Hepatocyte (in vitro differentiated cells): ENCODE data around the gene NGEF. TPM values are rescaled to one million over a fixed set of nuclear protein-coding genes. Genes with fewer than 3 reads are reported as not detected.

ENCODE experiments used
- DNase-seq: peaks from one replicate; pipeline ENCODE4 v3.0.0-alpha.2; 2016; ENCODE audit warnings: low spot score
- H2AFZ ChIP-seq: fragments of 200-600 bp; sonication (generic); 2 replicates; pipeline ENCODE4 v1.6.0; 2016; ENCODE audit warnings: antibody characterized with exemption, mild to moderate bottlenecking
- H3K27ac ChIP-seq: fragments of 200-600 bp; sonication (generic); 2 replicates; pipeline ENCODE4 v1.5.1; 2016; ENCODE audit warnings: mild to moderate bottlenecking
- H3K27me3 ChIP-seq: fragments of 200-600 bp; sonication (generic); 2 replicates; pipeline ENCODE4 v1.6.1; 2016
- H3K36me3 ChIP-seq: fragments of 200-600 bp; sonication (generic); replicated peaks from 2 replicates; pipeline ENCODE4 v1.5.1; 2016; ENCODE audit warnings: low read depth; ENCODE audit not compliant: insufficient read depth
- H3K4me1 ChIP-seq: fragments of 200-600 bp; sonication (generic); 2 replicates; pipeline ENCODE4 v1.5.1; 2016; ENCODE audit warnings: mild to moderate bottlenecking, moderate library complexity; ENCODE audit not compliant: insufficient read depth
- H3K4me2 ChIP-seq: fragments of 200-600 bp; sonication (generic); 2 replicates; pipeline ENCODE4 v1.6.0; 2016
- H3K4me3 ChIP-seq: fragments of 200-600 bp; sonication (generic); 2 replicates; pipeline ENCODE4 v1.5.1; 2016; ENCODE audit warnings: mild to moderate bottlenecking
- H3K79me2 ChIP-seq: fragments of 200-600 bp; sonication (generic); 2 replicates; pipeline ENCODE4 v1.6.0; 2017; ENCODE audit warnings: mild to moderate bottlenecking
- H3K9me2 ChIP-seq: fragments of 200-600 bp; sonication (generic); replicated peaks from 2 replicates; pipeline ENCODE4 v1.6.0; 2017; ENCODE audit warnings: mild to moderate bottlenecking; ENCODE audit not compliant: insufficient read depth
- H3K9me3 ChIP-seq: fragments of 200-600 bp; sonication (generic); 2 replicates; pipeline ENCODE4 v1.5.1; 2016; ENCODE audit warnings: low read depth, mild to moderate bottlenecking
- H4K20me1 ChIP-seq: fragments of 200-600 bp; sonication (generic); 2 replicates; pipeline ENCODE4 v1.6.0; 2016; ENCODE audit warnings: mild to moderate bottlenecking; ENCODE audit not compliant: insufficient read depth, poor library complexity, severe bottlenecking
- EZH2 ChIP-seq: fragments of 200-600 bp; sonication (generic); IDR thresholded peaks from 2 replicates; pipeline ENCODE4 v1.6.1; 2016; ENCODE audit warnings: antibody characterized with exemption, mild to moderate bottlenecking, borderline replicate concordance
- EZH2phosphoT487 ChIP-seq: fragments of 200-600 bp; sonication (generic); IDR thresholded peaks from one replicate; pipeline ENCODE4 v1.6.1; 2018; ENCODE audit warnings: antibody characterized with exemption, mild to moderate bottlenecking, low read depth, moderate library complexity; ENCODE audit not compliant: unreplicated experiment, severe bottlenecking
- WGBS: methylation state at CpG from one replicate; pipeline ENCODE4 v1.1.6; 2016; ENCODE audit warnings: low lambda C conversion rate; ENCODE audit errors: missing lambda C conversion rate; 5-methylcytosine and 5-hydroxymethylcytosine counted together
- polyA plus RNA-seq: library from polyadenylated mRNA; unstranded; fragments of >200 nt; fragmentation: Nextera tagmentation; extraction: Ambion mirVana; gene quantifications from 2 replicates; pipeline ENCODE4 v1.2.1, GENCODE V29; 2016
- total RNA-seq: library from RNA; depleted of rRNA; stranded (reverse); fragments of >200 nt; gene quantifications from 2 replicates; pipeline ENCODE4 v1.2.3, GENCODE V29; 2014
- TF ChIP-seq, protein P1 (sequence below): fragments of 200-600 bp; sonication (generic); IDR thresholded peaks from 2 replicates; pipeline ENCODE4 v1.5.1; 2016; ENCODE audit warnings: antibody characterized with exemption, mild to moderate bottlenecking; ENCODE audit not compliant: poor library complexity

Gene NGEF
- total and polyA plus RNA-seq, 2 experiments from 2014 or later = 2.2 to 3.2 TPM

DNA sequence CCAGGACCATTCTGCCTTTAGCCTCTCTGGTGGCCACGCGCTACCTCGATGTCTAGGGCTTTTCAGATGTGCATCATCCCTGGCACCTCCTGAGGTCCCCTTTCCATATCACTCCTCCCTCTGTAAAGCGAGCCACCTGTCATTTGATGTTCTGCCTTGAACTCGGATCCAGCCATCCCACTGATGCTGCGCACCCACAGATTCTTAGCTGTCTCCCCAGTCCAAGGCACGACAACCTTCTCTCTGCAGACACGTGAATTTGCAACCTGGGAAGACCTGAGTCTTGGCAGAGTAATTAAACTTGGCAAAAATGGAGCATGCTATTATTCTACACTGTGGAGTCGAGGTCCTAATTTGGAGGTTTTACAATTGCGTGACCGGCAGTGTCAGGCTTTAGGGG lies 61.9 kb downstream of the NGEF start:
- Histone ChIP-seq H3K4me1 (peaks cover 3% of the 10 kb centered on the region), H3K4me3 (no peak overlapping the region), H3K79me2 (no peaks in the 10 kb centered on the region), H3K27ac (no peak overlapping the region), H3K9me3 (no peaks in the 10 kb centered on the region), H3K9me2 (no peaks in the 10 kb centered on the region), H2AFZ (no peak overlapping the region), H3K4me2 (no peak overlapping the region), H4K20me1 (no peaks in the 10 kb centered on the region), H3K36me3 (no peaks in the 10 kb centered on the region), H3K27me3 (no peaks in the 10 kb centered on the region)
- TF ChIP-seq, protein P1, sequence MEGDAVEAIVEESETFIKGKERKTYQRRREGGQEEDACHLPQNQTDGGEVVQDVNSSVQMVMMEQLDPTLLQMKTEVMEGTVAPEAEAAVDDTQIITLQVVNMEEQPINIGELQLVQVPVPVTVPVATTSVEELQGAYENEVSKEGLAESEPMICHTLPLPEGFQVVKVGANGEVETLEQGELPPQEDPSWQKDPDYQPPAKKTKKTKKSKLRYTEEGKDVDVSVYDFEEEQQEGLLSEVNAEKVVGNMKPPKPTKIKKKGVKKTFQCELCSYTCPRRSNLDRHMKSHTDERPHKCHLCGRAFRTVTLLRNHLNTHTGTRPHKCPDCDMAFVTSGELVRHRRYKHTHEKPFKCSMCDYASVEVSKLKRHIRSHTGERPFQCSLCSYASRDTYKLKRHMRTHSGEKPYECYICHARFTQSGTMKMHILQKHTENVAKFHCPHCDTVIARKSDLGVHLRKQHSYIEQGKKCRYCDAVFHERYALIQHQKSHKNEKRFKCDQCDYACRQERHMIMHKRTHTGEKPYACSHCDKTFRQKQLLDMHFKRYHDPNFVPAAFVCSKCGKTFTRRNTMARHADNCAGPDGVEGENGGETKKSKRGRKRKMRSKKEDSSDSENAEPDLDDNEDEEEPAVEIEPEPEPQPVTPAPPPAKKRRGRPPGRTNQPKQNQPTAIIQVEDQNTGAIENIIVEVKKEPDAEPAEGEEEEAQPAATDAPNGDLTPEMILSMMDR = no peak
- TF ChIP-seq EZH2 (no peak), EZH2phosphoT487 (no peak)
- 86% methylated on average over 11 of the region's 11 CpGs for WGBS
- DNase-seq = no peak

DNA sequence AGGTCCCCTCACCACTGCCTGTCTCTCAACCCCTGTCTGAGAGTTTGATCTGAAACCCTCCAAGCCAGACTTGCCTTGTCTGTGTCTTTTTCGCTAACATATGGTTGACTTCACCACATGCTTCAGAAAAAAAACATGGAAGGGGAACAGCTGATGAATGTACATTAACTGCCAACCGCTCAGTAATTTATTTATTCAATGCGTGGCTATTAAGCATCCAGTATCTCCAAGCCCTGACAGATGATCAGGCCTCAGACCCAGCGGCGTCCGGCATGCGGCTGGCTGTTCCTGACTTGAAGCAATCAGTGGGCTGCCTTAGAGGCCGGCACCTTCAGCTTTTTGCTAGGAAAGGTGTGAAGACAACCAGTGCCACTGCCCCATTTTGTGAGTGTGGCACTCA lies 62.3 kb downstream of the NGEF start:
- 75% methylated on average over 8 of the region's 8 CpGs for WGBS
- TF ChIP-seq, protein P1 = no peak
- TF ChIP-seq EZH2 (no peak), EZH2phosphoT487 (no peak)

DNA sequence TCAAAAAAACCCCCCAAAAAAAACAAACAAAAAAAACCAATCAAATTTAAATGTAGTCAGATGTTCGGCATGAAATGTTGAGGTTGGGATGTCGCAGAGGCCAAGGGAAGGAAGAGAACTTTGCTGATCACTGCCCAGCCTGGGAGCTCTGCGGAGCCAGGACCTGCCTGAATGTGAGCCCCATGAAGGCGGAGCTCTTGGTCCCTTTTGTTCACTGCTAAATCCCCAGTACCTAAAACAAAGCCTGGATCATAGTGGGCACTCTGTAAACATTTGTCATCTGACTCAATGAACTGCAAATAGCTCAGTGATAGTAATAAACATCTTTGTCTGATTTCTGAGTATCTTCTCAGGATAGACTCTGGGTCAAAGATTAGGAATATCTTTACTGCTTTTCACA lies 64.0 kb downstream of the NGEF start:
- TF ChIP-seq, protein P1 = no peak
- TF ChIP-seq EZH2 (no peak), EZH2phosphoT487 (no peak)
- Histone ChIP-seq H3K27me3 (no peaks in the 10 kb centered on the region), H3K9me2 (no peaks in the 10 kb centered on the region), H3K4me3 (no peak overlapping the region), H3K36me3 (no peaks in the 10 kb centered on the region), H3K4me2 (no peak overlapping the region), H3K4me1 (peaks cover 3% of the 10 kb centered on the region), H3K9me3 (no peaks in the 10 kb centered on the region), H3K27ac (no peak overlapping the region), H3K79me2 (no peaks in the 10 kb centered on the region), H2AFZ (no peak overlapping the region), H4K20me1 (no peaks in the 10 kb centered on the region)
- 77% methylated on average over 4 of the region's 4 CpGs for WGBS
- no peak for DNase-seq

More for the DNA sequence above, 62.3 kb downstream of the NGEF start:
- Histone ChIP-seq H3K36me3 (no peaks in the 10 kb centered on the region), H3K9me3 (no peaks in the 10 kb centered on the region), H3K27ac (no peak overlapping the region), H3K79me2 (no peaks in the 10 kb centered on the region), H3K4me2 (no peak overlapping the region), H3K9me2 (no peaks in the 10 kb centered on the region), H4K20me1 (no peaks in the 10 kb centered on the region), H3K4me3 (no peak overlapping the region), H2AFZ (no peak overlapping the region), H3K4me1 (peaks cover 3% of the 10 kb centered on the region), H3K27me3 (no peaks in the 10 kb centered on the region)
- no peak for DNase-seq

DNA sequence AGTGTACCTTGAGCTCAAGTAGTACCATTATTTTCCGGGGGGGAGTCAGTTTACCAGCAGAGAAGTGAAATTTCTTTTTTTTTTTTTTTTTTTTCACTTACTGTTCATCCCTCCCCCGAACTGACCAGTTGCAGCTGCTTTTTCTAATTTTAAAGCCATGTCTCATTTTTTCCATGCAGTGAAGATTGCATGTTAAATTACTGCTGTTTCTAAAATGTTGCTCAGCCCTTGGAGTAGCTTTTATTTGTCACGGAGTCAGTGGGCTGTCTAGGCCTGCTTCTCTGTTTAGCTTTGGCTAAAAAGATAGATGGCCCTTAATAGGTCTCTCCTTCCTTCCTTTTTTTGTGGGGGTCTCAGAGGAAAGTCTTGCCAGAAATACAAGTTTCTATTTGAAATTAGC lies 70.2 kb downstream of the NGEF start:
- Histone ChIP-seq H3K4me1 (no peaks in the 10 kb centered on the region), H3K4me3 (no peak overlapping the region), H3K27ac (no peak overlapping the region), H3K79me2 (no peaks in the 10 kb centered on the region), H4K20me1 (no peaks in the 10 kb centered on the region), H3K9me2 (no peaks in the 10 kb centered on the region), H3K4me2 (no peak overlapping the region), H3K36me3 (no peaks in the 10 kb centered on the region), H3K9me3 (no peaks in the 10 kb centered on the region), H3K27me3 (no peaks in the 10 kb centered on the region), H2AFZ (no peak overlapping the region)
- 91% methylated on average over 3 of the region's 3 CpGs for WGBS
- DNase-seq = no peak
- TF ChIP-seq, protein P1 = no peak
- no peak for TF ChIP-seq EZH2
